ENCODE data around the gene LYSMD1.
"Not testable (repeated sequence)": the region's sequence is repeated elsewhere in the genome, so short reads cannot be mapped to it uniquely, and the experiment has no call there.

Gene LYSMD1

GRCh38 chr1:151165738-151166504 is at the start of gene LYSMD1, which contains the start of gene SCNM1:
Gene LYSMD1, minus strand, starts transcription at chr1:151165902. Its CDS starts 644 bp downstream, at chr1:151165258.
Gene SCNM1, plus strand, starts transcription at chr1:151166144. Its CDS starts 9 bp downstream, at chr1:151166153.
- peak; percentile 95 to 97 for DNase-seq

- DNase-seq, result no peak
Observed at GRCh38 chr1:151213560-151213959, 47.9 kb upstream of the LYSMD1 start.

DNA sequence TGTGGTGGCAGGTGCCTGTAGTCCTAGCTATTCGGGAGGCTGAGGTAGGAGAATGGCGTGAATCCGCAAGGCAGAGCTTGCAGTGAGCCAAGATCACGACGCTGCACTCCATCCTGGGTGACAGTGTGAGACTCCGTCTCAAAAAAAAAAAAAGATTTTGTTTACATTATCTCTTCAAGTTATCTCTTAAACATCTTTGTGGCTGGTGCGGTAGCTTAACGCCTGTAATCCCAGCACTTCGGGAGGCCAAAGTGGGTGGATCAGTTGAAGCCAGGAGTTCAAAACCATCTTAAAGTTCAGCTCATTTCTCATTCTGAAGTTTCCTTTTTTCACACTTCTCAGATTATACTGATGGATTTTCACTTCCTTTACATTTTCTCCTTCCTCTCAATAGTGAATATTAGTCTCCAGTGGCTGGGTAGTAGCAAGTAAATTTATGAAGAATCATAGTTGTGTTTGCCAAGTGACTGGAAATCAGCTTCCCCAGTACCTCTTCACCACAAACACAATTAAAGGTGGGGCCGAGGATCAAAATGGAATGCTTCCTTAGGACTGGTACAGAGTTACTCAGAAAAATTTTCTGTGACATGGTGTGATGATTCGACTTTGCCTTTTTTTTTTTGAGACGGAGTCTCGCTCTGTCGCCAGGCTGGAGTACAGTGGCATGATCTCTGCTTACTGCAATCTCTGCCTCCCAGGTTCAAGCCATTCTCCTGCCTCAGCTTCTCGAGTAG is 46.4 kb upstream of the LYSMD1 start:
- peak in 1 of 2 experiments; percentile 14 for DNase-seq

GRCh38 chr1:151210830-151211229 is 45.1 kb upstream of the LYSMD1 start:
- no peak for DNase-seq

DNA sequence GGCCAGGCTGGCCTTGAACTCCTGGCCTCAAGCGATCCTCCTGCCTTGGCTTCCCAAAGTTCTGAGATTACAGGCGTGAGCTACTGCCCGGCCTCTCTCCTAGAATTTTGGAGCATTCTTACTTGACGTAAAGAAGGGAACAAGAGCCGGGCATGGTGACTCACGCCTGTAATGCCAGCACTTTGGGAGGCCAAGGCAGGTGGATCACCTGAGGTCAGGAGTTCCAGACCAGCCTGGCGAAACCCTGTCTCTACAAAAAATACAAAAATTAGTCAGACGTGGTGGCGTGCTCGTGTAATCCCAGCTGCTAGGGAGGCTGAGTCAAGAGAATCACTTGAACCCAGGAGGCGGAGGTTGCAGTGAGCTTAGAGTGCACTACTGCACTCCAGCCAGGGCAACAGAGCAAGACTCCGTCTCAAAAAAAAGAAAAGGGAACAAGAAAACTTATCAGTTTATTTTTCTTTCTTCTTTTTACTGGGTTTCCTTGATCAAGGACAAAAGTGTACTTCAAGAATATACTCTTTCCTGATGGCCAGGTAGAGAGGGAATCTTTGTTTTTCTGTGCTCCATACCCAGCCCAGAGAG is 39.8 kb upstream of the LYSMD1 start:
- DNase-seq, result not testable (repeated sequence)

DNA sequence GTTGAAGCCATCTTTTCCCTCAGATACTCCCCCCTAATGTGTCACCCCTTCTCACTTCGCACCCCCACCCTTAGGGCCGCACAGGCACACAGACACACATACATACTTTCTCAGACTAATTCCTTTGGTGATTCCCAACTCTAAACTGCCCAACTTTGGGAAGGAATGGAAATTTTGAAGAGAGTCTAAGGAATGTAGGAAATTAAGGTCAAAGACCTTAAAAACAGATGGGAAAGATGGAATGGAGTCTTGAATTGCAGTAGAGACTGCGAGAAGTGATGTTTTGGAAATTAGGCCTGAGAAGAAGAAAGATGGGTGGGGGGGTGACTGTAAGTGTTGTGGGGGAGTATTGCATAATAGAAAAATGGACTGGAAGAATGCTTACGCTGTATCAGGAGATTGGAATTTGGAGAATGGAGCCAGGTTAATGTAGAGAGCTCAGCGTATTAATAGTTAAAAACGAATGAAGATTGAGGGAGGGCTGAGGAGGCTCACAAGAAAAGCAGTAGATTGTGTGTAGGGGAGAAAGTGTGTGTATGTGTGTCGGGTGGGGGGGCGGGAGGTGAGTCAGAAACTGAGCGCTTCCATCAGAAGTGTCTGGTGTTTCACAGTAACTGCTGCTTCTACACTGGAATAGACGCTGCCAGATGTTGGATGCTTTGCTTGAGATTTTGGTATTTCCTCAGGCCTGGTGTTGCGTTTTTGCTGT is 34.3 kb upstream of the LYSMD1 start:
- DNase-seq, result peak in 1 of 2 experiments; percentile 26

GRCh38 chr1:151198254-151199127 is 32.8 kb upstream of the LYSMD1 start, which contains the start of gene PIP5K1A:
Gene PIP5K1A, plus strand, starts transcription at chr1:151198552. Its CDS starts 445 bp downstream, at chr1:151198997.
- peak; percentile 99 for DNase-seq

GRCh38 chr1:151197863-151198253 is 32.2 kb upstream of the LYSMD1 start:
- DNase-seq, result no peak

DNA sequence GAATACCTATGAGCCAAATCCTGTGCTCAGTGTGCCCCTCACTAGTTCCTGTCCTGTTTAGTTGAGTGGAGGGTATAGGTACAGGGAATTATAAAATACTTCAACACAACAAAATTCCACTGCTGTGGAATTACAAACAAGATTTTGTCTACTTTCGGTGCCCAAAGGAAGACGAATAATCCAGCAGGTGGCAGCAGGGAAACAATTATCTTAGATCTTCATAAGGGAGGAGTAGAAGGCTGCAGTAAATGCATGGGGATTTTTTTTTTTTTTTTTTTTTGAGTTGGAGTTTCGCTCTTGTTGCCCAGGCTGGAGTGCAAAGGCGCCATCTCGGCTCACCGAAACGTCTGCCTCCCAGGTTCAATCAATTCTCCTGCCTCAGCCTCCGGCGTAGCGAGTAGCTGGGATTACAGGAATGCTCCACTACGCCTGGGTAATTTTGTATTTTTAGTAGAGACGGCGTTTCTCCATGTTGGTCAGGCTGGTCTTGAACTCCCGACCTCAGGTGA is 30.6 kb upstream of the LYSMD1 start:
- DNase-seq, result peak; percentile 38 to 65

DNA sequence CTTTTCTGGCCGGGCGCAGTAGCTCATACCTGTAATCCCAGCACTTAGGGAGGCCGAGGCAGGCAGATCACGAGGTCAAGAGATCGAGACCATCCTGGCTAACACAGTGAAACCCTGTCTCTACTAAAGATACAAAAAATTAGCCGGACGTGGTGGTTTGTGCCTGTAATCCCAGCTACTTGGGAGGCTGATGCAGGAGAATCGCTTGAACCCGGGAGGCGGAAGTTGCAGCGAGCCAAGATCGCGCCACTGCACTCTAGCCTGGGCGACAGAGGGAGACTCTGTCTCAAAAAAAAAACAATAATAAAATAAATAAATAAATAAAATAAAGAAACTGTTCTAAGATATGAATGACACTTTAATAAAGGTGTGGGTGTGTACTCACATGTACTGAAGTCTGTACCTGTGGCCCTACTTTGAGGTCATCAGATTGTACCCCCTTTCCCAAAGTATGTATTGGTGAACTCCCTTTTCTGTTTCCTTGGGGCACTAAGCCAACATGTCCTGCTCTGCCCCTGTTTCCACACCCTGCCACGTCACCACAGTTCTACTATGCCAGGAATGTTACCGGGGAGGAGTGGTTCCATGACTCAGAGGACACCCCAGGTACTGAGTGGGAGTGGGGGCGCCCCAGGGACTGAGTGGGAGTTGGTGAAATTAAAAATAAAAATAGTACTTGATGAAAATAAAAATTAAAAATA is 29.3 kb upstream of the LYSMD1 start:
- DNase-seq, result not testable (repeated sequence)

- no peak for DNase-seq
Observed at GRCh38 chr1:151193856-151194255, 28.2 kb upstream of the LYSMD1 start.

GRCh38 chr1:151193304-151193703 is 27.6 kb upstream of the LYSMD1 start:
- DNase-seq, result no peak

GRCh38 chr1:151192047-151192446 is 26.3 kb upstream of the LYSMD1 start:
- DNase-seq, result no peak

GRCh38 chr1:151189637-151190445 is 24.1 kb upstream of the LYSMD1 start, which contains the start of gene VPS72:
Gene VPS72, minus strand, starts transcription at chr1:151190197. Its CDS starts 76 bp downstream, at chr1:151190121.
- DNase-seq, result peak; percentile 85 to 88

DNA sequence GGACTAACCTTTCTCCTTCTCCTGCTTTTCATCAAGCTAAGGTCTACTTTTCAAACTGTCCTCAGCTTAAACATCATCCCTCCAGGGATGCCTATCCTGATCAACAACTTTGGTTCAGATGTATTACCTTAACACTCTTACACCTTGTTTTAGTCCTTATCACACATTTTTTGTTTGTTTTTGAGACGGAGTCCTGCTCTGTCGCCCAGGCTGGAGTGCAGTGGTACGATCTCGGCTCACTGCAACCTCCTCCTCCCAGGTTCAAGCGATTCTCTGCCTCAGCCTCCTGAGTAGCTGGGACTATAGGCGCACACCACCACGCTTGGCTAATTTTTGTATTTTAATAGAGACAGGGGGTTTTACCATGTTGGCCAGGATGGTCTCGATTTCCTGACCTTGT is 23.0 kb upstream of the LYSMD1 start:
- not testable (repeated sequence) for DNase-seq

DNA sequence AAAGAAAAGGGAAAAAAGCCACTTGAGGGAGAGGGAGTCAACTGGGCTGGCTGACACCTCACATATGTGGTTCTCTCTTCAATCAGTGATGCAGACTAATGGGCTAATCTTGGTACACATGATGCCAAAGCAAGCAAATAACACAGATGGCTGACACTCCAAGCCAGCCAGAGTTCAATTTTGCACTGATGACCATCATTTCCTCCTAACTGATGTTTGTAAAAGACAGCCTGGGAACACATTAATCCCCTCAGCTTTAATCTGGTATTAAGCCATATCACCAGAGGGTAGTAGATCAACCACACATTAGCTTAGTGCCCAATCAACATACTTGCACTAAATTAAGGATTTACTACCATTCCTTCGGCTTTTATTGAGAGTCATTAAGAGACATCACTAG is 21.5 kb upstream of the LYSMD1 start:
- DNase-seq, result no peak

- no peak for DNase-seq
Observed at GRCh38 chr1:151184211-151184610, 18.5 kb upstream of the LYSMD1 start.

DNA sequence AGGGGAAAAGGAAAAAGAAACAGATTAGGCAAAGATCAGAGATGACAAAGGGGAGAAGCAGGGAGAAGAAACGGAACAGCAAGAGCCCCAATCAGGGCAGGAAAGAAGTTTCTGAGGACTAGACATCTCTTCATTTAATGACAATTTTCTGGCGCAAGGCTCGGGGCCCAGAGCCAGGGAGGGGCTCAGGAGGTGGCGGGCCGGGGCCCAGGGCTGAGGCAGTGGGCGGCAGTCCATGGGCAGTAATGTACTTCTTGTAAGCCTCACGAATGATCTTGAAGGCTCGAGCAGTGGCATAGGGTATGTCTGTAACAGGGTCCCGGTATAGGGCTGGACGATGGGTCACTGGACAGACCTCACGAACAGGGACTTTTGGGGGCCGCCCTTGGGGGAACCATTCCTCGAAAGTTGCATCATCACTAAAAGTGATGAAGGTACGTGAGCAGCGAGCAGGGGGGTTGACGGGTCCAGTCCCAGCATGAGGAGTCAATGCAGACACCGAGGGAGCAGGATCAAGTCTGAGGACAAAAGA is 10.9 kb upstream of the LYSMD1 start:
- DNase-seq, result no peak

DNA sequence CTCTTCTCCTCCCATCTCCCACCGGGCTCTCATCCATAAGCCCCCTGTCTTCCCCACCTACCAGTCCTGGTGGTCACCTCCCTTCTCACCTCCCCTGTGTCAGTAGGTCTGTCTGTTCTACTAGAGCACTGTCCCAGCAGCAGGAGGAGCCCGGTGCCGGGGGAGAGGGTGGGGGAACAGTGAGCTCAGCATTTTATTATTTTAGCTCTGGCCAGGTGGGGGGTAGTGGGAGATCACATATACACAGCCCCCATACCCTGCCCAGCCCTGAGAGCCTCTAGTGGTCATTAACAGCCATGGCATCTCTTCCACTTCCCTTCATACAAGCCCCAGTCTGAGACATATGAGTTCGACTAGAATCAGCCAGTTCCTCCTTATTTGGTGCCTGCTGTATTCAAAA is 10.2 kb upstream of the LYSMD1 start, which contains the start of gene TMOD4:
Gene TMOD4, minus strand, starts transcription at position 119 of the 400 bp plus-strand sequence. CDS start 1,106 bp downstream, outside the sequence.
- no peak for DNase-seq

All from activated CD4-positive, alpha-beta T cell treated with anti-CD3 and anti-CD28 coated beads, Interleukin-2, amount 50 U/mL, for 48 hours (primary cell).